HG03135 (cell line): ENCODE data around the gene MVD.

Experiments used
- ATAC-seq: cut with Tn5 transposase; IDR thresholded peaks from one replicate; pipeline ENCODE4 v1.9.1; 2021; ENCODE audit warnings: mild to moderate bottlenecking, moderate library complexity; ENCODE audit not compliant: unreplicated experiment

Gene MVD

GRCh38 chr16:88627531-88628411 is 35.1 kb downstream of the MVD start:
- no peak for ATAC-seq

DNA sequence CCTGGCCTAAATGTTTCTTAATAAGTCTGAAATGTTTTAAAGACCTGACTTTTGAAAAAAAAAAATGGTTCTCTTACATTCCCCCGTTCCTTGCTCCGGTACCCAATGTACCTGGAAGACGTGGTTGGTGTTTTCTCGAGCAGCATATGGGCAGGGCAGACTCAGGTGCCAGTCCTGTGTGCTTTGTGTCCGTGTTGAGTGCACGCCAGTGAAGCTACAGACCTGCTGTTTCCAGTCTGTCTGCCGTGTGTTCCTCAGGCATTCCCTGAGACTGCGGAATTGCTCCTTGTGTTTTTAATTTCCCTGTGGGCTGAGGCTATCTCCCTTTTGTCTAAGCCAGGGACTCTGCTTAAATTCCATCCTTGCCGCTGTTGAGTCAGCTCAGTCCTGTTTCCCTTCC is 36.2 kb downstream of the MVD start:
- no peak for ATAC-seq

DNA sequence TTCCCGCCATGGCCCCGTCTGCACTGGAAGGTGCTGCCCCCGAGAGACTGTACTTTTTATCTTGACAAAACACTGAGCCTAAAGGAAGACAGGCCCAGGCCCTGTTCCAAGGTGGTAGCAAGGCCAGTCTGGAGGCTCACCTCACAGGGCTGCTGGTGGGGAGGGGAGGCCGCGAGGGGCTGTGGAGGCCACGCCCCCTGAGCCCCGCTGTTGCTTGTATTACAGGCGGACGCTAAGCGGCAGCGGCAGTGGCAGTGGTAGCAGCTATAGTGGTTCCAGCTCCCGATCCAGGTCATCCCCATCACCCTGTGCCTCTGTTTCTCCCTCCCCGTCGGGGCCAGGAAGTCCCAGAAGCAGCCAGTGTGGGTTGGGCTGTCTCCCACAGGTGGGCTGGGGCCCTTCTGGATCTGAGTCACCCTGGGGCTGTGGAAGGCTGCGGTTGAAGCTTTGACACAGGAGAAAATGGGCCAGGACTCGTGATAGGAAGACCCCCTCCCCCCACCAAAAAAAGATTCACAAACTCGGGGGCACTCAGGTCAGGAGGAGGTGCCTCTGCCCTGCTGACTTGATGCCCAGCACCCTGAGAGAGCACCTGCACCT is 37.8 kb downstream of the MVD start:
- ATAC-seq, result no peak

- no peak for ATAC-seq
Measured at GRCh38 chr16:88624481-88624880, 38.4 kb downstream of the MVD start.

GRCh38 chr16:88623858-88624257 is 39.0 kb downstream of the MVD start:
- ATAC-seq, result no peak

- ATAC-seq, result no peak
Measured at GRCh38 chr16:88622866-88623265, 40.0 kb downstream of the MVD start.

GRCh38 chr16:88622125-88622524 is 40.8 kb downstream of the MVD start:
- ATAC-seq, result no peak

DNA sequence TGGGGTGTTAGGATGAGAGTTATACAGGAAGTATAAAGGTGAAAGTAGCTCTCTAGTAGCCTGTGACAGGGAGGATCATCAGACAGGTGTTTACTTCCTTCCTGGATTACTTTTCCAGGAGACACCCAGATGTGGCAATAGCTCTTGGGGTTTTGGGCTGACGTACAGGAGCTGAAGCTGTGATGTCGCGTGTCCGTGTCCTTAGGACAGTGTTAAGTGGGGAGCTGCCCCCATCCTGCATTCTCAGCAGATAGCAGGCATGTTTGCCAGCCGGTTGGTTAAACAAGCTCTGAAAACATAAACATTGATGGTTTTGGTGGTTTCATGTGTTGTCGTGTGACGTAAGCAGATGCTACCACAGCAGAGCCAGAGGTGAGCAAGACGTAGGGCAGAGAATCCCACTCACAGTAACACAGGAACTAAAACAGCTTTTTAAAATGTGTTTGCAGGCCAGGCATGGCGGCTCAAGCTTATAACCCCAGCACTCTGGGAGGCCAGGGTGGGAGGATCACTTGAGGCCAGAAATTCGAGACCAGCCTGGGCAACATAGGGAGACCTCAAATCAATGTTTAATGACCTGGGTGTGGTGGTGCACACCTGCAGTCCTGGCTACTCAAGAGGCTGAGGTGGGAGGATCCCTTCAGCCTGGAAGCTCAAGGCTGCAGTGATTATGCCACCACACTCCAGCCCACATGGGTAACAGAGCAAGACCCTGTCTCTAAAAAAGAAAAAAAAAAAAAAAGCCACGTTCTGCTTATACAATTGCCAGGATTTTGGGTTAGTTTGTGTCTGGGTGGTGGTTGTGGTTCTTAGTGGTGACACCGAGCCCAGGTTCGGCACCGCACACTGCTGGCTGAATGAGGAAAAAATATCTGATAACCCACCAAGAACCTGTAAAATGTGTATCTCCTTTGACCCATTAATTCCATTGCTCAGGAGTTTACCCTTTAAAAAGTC is 42.8 kb downstream of the MVD start:
- ATAC-seq, result no peak

DNA sequence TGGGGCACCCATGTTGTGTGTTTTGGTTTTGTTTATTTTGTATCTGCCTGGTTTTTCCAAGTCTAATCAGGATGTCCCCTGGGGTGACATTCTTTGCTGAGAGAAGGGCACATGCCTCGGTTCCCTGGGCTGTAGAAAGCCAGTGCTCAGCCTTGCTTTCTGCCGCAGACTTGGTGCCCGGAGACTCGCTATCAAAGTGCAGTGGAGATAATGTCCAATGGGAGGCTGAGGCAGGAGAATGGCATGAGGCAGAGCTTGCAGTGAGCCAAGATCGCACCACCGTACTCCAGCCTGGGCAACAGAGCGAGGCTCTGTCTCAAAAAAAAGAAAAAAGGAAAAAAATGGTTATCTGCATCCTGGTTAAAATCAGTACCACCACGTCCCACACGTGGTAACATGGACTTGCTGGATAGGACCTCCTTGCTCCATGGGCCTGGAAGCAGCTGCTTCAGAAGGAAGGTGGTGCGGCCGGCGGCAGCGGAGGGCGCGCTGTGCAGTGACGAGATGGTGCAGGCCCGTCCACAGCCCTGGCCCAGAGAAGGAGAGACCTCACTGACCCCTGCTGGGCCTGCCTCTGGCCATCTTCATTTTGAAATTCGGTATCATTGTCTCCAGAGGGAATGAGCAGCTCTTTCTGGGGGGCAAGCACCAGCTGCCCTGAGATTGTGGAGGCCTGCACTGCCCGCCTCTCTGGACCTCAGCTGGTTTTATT is 43.8 kb downstream of the MVD start:
- no peak for ATAC-seq

GRCh38 chr16:88618182-88618955 is 44.5 kb downstream of the MVD start:
- ATAC-seq, result no peak

- no peak for ATAC-seq
Measured at GRCh38 chr16:88617268-88618031, 45.4 kb downstream of the MVD start.

- ATAC-seq, result no peak
Measured at GRCh38 chr16:88616736-88617135, 46.2 kb downstream of the MVD start.

DNA sequence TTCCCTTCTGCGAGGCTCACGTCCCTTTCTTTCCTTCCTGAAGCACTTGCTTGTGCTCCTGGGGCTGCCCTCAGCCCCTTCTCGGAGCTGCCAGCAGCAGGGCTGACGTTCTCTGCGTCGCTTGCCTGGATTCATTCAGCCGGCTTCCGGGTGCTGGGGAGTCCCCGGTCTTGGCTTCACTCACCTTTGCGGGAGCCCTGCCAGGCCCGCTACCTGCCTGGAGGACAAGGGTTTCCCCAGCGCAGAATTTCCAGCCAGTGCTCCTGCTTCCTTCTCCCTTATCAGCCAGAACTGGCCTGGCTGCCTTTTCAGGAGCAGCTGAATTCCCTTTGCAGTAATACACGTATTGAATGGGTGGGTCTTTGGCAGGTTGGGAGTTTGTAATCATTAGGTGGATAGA is 46.6 kb downstream of the MVD start:
- ATAC-seq, result no peak

GRCh38 chr16:88614818-88615580 is 47.9 kb downstream of the MVD start:
- no peak for ATAC-seq

DNA sequence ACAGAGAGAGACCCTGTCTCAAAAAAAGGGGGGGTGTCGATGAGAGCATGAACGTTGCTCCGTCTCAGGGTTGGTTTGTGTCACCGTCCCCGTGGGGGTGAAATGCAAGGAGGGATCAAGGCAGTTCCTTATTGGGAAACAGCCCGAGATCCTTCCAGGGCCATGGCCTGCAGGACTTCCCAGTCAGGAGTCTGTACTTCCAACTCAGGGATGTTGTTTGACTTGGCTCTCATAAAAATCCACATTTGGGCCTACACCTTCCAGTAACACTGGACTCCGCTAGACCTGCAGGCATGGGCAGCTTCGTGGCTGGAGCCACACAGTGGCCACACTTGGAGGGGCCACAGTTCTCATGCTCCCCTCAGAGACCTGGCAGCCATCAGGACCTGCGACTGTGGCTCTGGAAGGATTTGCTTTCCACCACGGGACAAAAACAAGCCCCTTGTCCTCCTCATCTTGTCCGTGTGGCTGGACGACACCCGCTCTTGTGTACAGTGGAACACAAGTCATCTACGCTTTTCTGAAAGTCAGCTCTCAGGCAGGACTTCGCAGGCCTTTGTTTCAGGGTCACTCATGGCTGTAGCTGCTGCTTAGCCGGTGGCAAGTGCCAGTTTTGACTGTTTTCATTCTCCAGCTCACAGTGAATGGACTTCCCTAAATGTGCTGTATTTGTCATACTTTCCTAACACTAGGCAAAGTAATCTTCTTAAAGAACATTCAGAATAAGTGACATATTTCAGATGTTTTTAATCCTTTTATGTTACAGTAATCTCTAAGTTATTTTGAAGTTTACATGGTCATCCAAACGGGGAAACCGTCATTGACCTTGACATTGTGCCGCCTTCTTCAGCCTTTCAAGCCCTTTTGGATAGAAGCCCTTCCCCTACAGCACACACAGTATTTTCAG is 48.7 kb downstream of the MVD start:
- no peak for ATAC-seq

DNA sequence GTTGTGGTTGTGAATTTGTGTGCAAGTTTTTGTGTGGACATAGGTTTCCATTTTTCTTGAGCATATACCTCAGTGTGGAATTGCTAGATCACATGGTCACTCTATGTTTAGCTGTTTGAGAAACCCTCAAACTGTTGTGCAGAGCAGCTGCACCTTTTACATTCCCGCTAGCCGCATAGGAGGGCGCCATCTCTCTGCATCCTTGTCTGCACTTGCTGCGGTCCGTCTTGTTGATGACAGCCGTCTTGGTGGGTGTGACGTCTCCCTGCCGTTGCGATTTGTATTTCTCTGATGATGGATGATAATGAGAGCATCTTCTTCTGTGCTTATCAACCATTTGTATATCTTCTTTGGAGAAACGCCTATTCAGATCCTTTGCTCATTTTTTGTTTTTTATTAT is 49.6 kb downstream of the MVD start:
- no peak for ATAC-seq
